Mesothelial cell of epicardium (in vitro differentiated cells): ENCODE measurements around the gene LAPTM5. TPM values are rescaled to one million over a fixed set of nuclear protein-coding genes. Genes with fewer than 3 reads are reported as not detected.

Source experiments
- DNase-seq, 2 experiments: peaks; one replicate each; pipeline ENCODE4 v3.0.0; 2021; ENCODE audit warnings: low spot score in 2 of 2; ENCODE audit not compliant: unreplicated experiment in 2 of 2
- H3K27ac Mint-ChIP-seq: 2 replicates; pipeline ENCODE4 v1.8.0; 2021; ENCODE audit warnings: mixed read lengths
- H3K27me3 Mint-ChIP-seq: 2 replicates; pipeline ENCODE4 v1.8.0; 2021; ENCODE audit warnings: low read depth, mixed read lengths
- H3K36me3 Mint-ChIP-seq: 2 replicates; pipeline ENCODE4 v1.8.0; 2021; ENCODE audit warnings: mixed read lengths
- H3K4me1 Mint-ChIP-seq: 2 replicates; pipeline ENCODE4 v1.8.0; 2021; ENCODE audit warnings: mixed read lengths
- H3K4me3 Mint-ChIP-seq: 2 replicates; pipeline ENCODE4 v1.8.0; 2021; ENCODE audit warnings: mild to moderate bottlenecking, moderate library complexity, mixed read lengths
- H3K9me3 Mint-ChIP-seq: 2 replicates; pipeline ENCODE4 v1.8.0; 2021; ENCODE audit warnings: mixed read lengths
- CTCF ChIP-seq: fragments of 200-600 bp; sonication (generic); IDR thresholded peaks from one replicate; pipeline ENCODE4 v1.5.0; 2021; ENCODE audit warnings: antibody characterized with exemption; ENCODE audit not compliant: unreplicated experiment
- total RNA-seq: library from RNA; stranded (reverse); gene quantifications from 3 replicates; pipeline ENCODE4 v1.2.1, GENCODE V29; 2021

Gene LAPTM5
- total RNA-seq, 1 donor from 2014 or later: not detected

GRCh38 chr1:30710407-30710806 is 47.2 kb downstream of the LAPTM5 start:
- Mint-ChIP-seq H3K4me1 (no peaks in the 10 kb centered on the region), H3K36me3 (peaks cover under 1% of the 10 kb centered on the region), H3K9me3 (peaks cover under 1% of the 10 kb centered on the region), H3K4me3 (no peak overlapping the region), H3K27ac (no peak overlapping the region), H3K27me3 (peaks cover 26% of the 10 kb centered on the region)
- no peak for DNase-seq
- no peak for TF ChIP-seq CTCF

- peak; percentile 7 for TF ChIP-seq CTCF
- peaks cover 30% of the 10 kb centered on the region for H3K27me3 Mint-ChIP-seq
- no peak overlapping the region for H3K27ac Mint-ChIP-seq
- H3K4me1 Mint-ChIP-seq: no peaks in the 10 kb centered on the region
- no peak for DNase-seq
- no peaks in the 10 kb centered on the region for H3K36me3 Mint-ChIP-seq
- no peaks in the 10 kb centered on the region for H3K9me3 Mint-ChIP-seq
- no peak overlapping the region for H3K4me3 Mint-ChIP-seq
These were observed 49.2 kb downstream of the LAPTM5 start for GRCh38 chr1:30708361-30708728.

- DNase-seq: peak; percentile 66 to 86
- Mint-ChIP-seq H3K4me1 (no peaks in the 10 kb centered on the region), H3K36me3 (no peaks in the 10 kb centered on the region), H3K4me3 (no peak overlapping the region), H3K27me3 (peaks cover 30% of the 10 kb centered on the region), H3K27ac (no peak overlapping the region), H3K9me3 (no peaks in the 10 kb centered on the region)
- TF ChIP-seq CTCF: peak; percentile 71
These were observed 49.9 kb downstream of the LAPTM5 start for GRCh38 chr1:30707412-30708360.

- Mint-ChIP-seq H3K27ac (no peak overlapping the region), H3K36me3 (no peaks in the 10 kb centered on the region), H3K9me3 (no peaks in the 10 kb centered on the region), H3K4me3 (no peak overlapping the region), H3K4me1 (no peaks in the 10 kb centered on the region), H3K27me3 (peaks cover 23% of the 10 kb centered on the region)
- TF ChIP-seq CTCF: no peak
- DNase-seq: no peak
These were observed 51.0 kb downstream of the LAPTM5 start for GRCh38 chr1:30706528-30706927.

- DNase-seq: no peak
- Mint-ChIP-seq H3K27me3 (peaks cover 23% of the 10 kb centered on the region), H3K27ac (no peak overlapping the region), H3K4me1 (no peaks in the 10 kb centered on the region), H3K36me3 (no peaks in the 10 kb centered on the region), H3K4me3 (no peak overlapping the region), H3K9me3 (no peaks in the 10 kb centered on the region)
- TF ChIP-seq CTCF: no peak
These were observed 51.9 kb downstream of the LAPTM5 start for GRCh38 chr1:30705698-30706097.
